Stimulated activated CD4-positive, alpha-beta T cell treated with anti-CD3 and anti-CD28 coated beads, TNF-alpha, amount 100 ng/mL, for 24 hours (primary cell): ENCODE results near the gene SCIN.
"Not testable (repeated sequence)": the region's sequence is repeated elsewhere in the genome, so short reads cannot be mapped to it uniquely, and the experiment has no call there.

Experiments
- DNase-seq, 3 experiments: peaks; one replicate each; pipeline ENCODE4 v3.0.0-alpha.2; 2020; ENCODE audit warnings: low read depth in 3 of 3

SCIN gene

GRCh38 chr7:12686891-12687717 lies 116.6 kb downstream of the SCIN start, which contains the start of gene ARL4A:
ARL4A (plus strand) TSS chr7:12687633; CDS start chr7:12688255, 622 bp downstream.
- DNase-seq: peak; percentile 80 to 91 (median 84)

GRCh38 chr7:12687718-12688171 lies 117.2 kb downstream of the SCIN start:
- DNase-seq: no peak

GRCh38 chr7:12688485-12689170 lies 118.1 kb downstream of the SCIN start:
- DNase-seq: not testable (repeated sequence)

GRCh38 chr7:12689451-12689850 lies 118.9 kb downstream of the SCIN start:
- DNase-seq: no peak

- DNase-seq: no peak
These were observed 119.7 kb downstream of the SCIN start for GRCh38 chr7:12690041-12690878.

- not testable (repeated sequence) for DNase-seq
These were observed 120.9 kb downstream of the SCIN start for GRCh38 chr7:12691388-12691787.

GRCh38 chr7:12692035-12692434 lies 121.5 kb downstream of the SCIN start:
- DNase-seq: no peak

GRCh38 chr7:12692479-12693259 lies 122.1 kb downstream of the SCIN start:
- no peak for DNase-seq

- DNase-seq: no peak
These were observed 124.3 kb downstream of the SCIN start for GRCh38 chr7:12694817-12695216.

- DNase-seq: no peak
These were observed 125.4 kb downstream of the SCIN start for GRCh38 chr7:12695965-12696364.

GRCh38 chr7:12699299-12699698 lies 128.8 kb downstream of the SCIN start:
- DNase-seq: no peak

- no peak for DNase-seq
These were observed 130.9 kb downstream of the SCIN start for GRCh38 chr7:12701433-12701832.

- DNase-seq: no peak
These were observed 133.4 kb downstream of the SCIN start for GRCh38 chr7:12703881-12704280.

GRCh38 chr7:12705878-12706277 lies 135.4 kb downstream of the SCIN start:
- DNase-seq: no peak

- DNase-seq: no peak
These were observed 136.5 kb downstream of the SCIN start for GRCh38 chr7:12706900-12707536.

- no peak for DNase-seq
These were observed 137.8 kb downstream of the SCIN start for GRCh38 chr7:12708314-12708713.
